ENCODE measurements around the gene BTBD19.

DNA sequence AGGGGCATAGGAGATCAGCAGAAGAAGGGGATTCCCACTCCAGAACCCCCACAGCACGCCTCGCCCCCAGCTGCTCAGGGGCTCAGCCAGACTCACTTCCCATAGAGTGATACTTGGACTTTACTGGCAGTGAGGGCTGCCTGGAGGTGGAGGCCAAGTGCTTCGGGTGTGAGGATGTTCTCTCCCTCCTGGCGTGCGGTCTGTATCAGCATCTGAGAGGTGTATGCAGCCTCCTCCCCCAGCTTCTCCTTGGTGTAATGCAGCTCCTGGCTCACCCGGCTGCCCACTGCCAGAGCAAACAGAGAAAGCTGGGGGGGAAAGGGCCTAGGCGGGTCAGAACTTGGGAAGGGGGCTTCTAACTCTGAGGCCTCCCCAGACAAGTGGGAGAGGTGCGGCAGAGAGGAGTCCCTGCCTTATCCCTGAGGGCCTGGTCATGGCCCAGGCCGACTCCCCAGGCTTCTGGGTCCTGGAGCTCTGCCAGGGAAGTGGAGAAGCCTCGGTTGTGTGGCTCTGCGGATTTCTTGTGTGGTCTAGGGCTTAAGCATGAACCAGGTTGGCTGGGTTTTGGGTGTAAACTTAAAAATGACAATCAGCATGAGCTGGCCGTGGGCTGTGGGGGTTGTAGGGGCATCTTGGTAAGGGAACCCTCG is 23.9 kb downstream of the BTBD19 start:
- TF ChIP-seq POLR2A (IDR thresholded peaks at IDR 0.05; ENCODE audit: low read depth, low read length) = no peak
- TF ChIP-seq POLR2AphosphoS5 (IDR thresholded peaks at IDR 0.05; ENCODE audit: low read depth, low read length) = no peak
- TF ChIP-seq TAF1 (IDR thresholded peaks at IDR 0.05; ENCODE audit: low read depth, low read length) = no peak
- no peak for TF ChIP-seq PAX5 (IDR thresholded peaks at IDR 0.05; ENCODE audit: insufficient read depth, low read length, severe bottlenecking)
- no peak for TF ChIP-seq POU2F2 (IDR thresholded peaks at IDR 0.05; ENCODE audit: low read depth, low read length)

All from GM12891 (cell line).